NK-92 (cell line): ENCODE measurements around the gene CYB5B.
A peak's percentile ranks its signal among the peaks of the same experiment; 100 is the strongest.

ENCODE experiments used
- DNase-seq: peaks from one replicate; lab custom pipeline; 2025; ENCODE audit not compliant: unreplicated experiment; lab: John Stamatoyannopoulos, UW

CYB5B gene, protein sequence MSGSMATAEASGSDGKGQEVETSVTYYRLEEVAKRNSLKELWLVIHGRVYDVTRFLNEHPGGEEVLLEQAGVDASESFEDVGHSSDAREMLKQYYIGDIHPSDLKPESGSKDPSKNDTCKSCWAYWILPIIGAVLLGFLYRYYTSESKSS

DNA sequence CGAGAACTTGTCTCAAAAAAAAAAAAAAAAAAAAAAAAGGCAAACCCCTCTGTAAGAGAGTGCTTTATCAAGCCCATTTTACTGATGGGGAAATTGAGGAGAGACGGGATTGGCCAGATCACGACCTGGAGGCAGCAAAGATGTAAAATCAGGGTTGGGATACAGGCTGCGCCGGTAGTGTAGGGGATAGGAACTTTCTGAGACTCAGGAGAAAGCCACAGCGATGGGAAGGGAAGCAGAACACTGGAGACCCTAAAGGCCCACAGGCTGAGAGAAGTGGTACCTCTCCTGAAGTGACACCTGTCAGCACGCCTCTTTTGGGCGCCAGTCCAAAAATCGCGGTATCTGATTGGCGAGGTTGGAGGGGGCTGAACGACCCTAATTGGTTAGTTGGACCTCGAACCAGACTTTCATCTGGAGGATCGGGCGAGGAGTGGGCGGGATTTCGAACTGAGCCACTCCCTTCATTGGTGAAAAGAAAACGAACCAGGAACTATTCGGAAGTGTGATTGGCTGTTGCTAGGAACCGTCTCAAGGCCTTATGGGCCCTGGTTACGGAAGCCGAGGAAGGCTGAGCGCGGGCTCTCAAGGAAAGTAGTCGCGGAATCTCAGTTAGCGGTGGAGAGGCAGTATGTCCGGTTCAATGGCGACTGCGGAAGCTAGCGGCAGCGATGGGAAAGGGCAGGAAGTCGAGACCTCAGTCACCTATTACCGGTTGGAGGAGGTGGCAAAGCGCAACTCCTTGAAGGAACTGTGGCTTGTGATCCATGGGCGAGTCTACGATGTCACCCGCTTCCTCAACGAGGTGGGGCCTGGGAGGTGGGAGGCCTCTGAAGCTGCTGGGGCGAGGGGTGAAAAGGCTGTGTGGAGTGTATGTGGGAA lies at the start of gene CYB5B:
Gene CYB5B (plus strand): TSS at position 567 of the 882 bp plus-strand sequence. CDS start 65 bp downstream, at position 632.
- DNase-seq, result peak; percentile 86

DNA sequence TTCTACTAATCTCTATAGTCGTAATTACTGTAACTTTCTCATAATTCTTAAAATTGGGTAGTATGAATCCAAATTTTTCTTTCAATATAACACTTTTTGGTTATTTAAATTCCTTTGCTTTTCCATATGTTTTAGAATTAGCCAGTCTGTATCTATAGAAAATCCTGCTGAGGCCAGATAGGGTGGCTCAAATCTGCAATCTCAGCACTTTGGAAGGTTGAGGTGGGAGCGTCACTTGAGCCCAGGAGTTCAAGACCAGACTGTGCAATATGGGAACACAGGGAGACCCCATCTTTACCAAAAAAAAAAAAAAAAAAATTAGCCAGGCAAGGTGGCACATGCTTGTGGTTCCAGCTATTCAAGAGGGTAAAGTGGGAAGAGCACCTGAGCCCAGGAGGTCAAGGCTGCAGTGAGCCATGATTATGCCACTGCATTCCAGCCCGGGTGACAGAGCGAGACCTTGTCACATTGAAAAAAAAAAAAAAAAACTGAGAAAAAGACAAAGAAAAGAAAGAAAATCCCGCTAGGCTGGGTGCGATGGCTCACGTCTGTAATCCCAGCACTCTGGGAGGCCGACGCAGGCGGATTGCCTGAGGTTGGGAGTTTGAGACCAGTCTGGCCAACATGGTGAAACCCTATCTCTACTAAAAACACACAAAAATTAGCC lies 47.9 kb upstream of the CYB5B start:
- DNase-seq, result no peak

DNA sequence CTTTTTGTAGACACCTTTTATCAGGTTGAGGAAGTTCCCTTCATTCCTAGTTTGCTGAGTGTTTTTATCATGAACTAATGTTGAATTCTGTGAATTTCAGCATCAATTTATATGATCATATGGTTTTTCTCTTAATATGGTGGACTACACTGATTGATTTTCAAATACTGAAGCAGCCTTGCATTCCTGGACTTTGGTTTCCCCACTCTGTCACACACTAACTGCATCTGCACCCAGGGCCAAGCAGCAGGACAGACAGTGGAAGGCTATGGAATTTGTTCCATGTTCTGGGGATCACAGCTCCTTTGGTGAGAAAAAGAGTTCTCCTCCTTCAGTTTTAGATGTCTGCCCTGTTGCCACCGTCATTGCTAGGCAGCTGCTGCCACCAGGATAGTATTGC lies 46.4 kb upstream of the CYB5B start:
- no peak for DNase-seq

DNA sequence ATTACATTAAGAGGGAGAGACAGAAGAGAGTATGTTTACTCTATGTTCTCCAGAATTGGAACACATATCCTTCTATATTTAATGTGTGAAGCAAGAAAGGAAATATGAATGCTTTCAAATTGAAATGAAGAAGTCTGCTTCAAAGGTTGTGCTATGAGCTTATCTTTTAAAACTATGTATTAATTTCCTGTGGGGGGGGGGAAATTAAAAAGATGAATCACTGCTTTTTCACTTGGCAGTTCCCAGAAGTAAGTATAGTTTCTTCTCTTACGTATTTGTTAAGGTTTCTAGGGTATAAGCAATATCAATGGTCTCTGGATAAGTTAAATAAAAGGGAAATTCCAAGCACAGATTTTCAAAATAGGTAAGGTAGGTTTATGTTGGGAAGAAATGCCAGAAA lies 45.7 kb upstream of the CYB5B start:
- no peak for DNase-seq

DNA sequence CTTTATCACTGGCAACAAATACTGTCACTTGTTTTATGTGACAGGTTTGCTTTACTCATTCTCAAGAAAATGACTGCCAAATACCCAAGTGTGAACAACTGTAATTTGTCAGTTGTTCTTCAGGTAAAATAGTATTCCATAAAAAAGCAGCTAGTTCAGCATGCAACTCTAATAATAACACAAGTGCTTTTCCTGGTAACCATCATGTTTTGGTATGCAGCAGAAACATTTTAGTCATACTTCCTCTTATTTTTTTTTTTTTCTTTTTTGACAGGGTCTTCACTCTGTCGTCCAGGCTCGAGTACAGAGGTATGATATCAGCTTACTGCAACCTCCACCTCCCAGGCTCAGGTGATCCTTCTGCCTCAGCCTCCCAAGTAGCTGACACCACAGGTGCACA lies 43.2 kb upstream of the CYB5B start:
- DNase-seq, result no peak

DNA sequence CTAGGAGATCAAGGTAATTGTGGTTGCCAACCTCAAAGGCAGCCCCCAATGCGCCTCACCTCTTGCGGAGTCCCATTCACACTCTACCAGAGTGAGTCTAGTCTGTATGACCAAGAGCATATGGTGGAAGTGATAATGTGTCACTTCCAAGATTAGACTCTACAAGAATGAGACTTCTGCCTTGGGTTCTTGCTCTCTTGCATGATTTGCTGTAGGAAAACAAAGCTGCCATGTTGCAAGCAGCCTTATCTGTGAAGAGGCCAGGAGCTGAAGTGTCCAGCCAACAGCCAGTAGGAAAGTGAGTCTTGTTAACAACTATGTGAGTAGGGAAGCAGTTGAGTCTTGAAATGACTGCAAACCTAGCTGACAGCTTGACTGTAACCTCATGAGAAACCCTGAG lies 42.0 kb upstream of the CYB5B start:
- DNase-seq, result no peak

DNA sequence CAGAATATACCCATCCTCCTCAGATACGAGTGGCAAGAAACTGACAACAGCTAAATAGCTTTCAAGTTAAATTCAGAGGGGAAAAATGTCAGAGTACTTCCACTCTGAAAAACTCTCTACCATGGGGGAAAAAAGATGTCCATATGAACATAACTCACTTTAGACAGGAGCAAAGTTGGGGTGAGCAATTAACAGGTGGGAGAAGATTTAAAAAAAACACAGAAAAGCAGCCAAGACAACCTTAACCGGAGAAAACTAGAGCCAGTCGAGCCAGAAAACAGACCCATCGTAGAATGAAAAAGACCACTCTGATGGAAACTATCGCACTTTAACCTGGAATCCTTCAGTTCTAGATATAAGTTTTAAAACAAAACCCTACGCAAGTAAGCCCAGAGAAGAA lies 39.4 kb upstream of the CYB5B start:
- no peak for DNase-seq

DNA sequence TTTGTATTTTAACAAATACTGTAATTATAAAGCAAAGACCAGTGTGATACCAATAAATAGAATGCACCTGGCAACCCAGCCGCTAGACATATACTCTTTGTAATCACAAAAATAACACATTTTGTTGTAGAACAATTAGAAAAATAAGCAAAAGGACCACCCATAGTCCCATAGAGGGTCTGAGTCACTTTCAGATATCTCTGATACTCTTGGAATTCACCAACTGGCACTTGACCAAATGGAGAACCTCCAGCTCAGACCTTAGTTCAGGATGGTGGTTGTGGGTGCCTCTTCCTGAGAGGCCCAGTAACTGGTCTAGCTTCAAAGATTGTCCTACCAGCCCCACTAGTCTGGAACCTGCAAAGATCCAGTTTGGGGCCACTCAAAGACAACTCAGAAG lies 37.8 kb upstream of the CYB5B start:
- no peak for DNase-seq

DNA sequence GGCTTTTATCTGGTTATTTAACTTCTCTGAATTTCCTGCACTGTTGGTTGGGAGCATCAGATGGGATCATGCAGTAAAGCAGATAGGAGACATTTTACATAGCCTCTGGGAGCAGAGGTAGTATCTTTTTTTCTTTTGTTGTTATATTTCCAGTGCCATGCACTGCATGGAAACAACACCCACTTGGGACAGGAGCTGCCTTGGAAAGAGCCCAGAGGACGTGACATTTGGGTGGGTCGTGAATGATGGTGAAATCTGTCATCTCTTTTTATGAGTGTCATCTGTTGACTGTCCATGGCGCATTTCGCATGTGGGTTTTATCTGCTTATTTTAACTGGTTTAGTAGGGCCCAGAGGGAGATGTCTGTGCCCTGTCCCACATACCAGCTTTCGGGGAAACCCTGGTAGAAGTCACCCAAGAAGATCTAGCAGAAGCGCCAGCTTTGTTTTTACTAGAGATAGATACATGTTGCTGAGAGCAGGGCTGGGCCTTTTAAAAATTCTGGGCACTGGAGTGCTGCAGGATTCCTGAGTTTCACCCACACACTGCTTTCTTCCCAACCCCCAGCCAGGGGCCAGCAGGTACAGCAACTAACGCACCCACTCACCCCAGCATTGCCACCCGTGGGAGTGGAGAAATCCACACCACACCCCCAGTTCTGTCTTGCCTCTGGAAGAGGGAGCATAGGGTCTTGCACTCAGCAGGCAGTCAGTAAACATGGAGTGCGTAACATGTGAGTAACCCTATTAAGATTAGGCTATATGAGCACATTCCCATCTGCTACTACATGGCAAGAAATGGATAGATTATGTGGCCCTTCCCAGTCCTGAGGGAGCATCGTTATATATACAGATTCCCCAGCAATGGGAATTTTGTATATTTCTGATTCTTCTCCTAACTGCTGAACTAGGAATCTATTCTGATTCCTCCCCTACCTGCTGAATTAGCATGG lies 30.2 kb upstream of the CYB5B start:
- no peak for DNase-seq

DNA sequence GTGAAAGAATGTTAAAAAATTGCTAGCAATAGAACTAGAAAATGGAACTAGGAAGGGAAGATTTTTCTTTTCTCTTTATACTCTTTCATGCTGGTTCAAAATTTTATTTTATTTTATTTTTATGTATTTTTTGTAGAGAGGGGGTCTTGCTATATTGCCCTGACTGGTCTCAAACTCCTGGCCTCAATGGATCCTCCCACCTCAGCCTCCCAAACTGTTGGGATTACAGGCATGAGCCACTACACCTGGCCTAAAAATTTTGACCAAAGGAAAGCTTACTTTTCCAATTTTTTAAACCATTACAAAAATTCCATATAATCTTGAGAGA lies 28.6 kb upstream of the CYB5B start:
- DNase-seq, result no peak

DNA sequence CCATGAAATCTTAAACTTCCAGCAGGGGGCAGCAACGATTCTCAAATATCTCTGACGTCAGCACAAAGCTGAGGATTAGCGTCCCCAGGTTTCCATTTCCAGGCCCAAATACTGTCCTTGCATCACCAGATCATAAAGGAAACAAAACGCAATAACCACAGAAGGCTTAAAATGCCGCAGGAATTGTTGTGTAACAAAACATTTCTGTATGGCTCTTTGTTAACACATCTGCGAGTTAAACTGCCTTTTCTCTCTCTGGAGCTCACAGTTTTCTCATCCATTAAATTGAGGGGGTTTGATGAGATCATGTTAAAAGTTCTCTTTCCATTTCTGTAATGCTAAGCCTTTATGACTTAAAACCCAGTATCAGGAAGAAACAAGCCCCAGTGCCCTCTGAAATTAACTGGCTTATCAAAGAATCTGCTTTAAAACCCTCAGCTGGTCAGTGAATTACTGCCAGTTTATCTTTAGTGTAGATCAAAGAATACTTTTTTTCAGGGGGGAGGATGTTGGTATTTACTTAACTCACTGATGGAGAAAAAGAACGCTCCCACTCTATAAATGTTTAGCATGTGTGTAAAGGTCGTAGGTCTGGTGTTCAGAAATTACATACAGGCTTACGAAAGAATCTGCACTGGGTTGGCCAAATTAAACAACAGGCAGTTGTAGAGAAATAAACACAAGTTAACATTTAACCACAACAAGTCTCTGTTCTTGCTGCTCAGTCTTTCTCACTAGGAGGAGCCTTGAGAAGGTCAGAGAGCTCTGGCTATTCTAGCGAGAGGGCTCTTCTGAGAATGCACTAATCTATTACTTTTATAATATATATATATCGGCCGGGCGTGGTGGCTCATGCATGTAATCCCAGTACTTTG lies 28.0 kb upstream of the CYB5B start:
- DNase-seq, result no peak

DNA sequence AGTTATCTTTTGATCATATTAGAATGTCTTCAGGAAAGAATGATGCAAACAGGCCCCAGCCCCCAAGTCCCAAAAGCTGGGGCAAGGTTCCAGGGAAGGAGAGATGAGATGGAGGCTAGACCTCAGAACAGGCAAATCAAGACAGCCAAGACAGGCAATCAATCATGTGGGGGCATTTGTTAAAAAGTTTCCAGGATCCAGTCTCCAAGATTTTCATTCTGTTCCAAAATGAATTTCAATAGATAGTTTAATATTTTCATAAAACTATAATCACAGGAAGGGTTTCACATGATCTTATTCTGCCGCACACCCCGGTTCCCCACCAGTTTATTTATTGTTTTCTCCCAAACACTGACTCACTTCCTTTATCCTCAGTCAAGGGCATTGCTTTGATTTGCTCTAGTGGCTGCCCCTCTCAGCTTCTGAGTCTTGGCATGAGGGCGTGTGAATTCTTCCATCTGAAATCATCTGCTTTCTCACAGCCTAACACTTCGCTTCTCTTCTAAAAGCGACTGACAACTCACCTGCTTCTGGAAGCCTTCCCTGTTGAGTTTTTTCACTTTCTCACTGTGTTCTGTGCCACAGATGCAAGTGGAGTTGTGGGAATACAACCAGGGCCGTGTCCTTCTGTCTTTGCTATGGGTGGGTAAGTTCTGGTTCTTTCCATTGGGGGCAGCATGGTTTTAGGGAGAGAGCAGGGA lies 26.4 kb upstream of the CYB5B start:
- DNase-seq, result no peak

DNA sequence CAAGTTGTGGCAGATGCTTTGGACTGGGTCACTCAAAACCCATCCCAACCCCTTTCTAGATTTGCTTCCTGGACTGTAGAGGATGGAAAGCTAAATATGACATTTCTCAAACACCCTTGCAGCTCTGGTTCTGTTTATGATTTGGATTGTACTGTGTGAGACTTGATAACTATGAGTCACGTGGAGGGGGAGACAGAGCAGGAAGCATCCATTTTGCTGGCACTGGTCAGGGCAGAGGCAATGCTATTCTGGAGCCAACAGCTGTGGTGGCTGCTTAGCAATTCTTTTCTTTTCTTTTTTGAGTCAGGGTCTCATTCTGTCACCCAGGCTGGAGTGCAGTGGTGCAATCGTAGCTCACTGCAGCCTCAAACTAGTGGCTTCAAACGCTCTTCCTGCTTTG lies 25.1 kb upstream of the CYB5B start:
- no peak for DNase-seq

DNA sequence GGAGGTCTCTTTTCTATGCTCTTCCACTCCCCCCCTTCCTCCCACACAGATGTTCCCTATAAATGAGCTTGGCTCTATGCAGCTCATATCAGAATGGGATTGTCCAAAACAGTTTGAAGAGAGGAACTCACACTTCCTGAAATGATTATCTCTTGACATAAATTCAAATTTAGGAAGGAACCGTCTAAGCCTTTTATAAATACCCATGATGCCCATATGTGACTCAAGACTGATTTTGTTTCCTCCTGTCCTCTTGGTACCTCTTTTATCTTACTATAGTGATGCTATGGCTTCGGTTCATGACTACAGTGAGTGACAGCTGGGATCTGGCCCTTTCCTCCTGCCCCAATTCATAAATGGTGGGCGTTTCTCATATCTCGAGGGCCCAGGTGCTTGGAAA lies 22.0 kb upstream of the CYB5B start:
- DNase-seq, result no peak

DNA sequence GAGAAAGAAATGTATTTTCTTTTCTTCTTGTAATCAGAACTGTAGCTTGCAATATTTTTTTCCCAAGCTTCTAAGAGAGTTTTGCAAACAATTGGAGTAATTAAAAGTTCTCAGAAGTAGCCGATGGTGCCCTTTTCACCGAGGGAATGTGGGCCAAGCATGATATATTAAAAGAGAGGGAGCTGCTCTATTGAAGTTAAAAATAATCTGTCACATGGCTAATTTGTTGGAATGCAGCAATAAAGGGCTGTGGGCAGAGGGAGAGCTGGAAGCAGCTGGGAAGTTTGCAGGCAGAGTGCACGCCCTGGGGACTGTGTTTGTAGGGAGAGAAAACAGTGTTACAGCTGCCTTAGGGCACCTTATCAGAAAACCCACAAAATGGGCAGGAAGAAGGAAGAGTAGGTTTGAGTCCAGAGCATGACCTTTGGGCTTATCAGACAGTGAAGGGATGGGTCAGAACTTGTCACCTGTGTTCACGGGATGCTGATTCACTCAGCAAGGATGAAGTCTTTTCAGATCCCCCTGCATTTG lies 20.1 kb upstream of the CYB5B start:
- no peak for DNase-seq

DNA sequence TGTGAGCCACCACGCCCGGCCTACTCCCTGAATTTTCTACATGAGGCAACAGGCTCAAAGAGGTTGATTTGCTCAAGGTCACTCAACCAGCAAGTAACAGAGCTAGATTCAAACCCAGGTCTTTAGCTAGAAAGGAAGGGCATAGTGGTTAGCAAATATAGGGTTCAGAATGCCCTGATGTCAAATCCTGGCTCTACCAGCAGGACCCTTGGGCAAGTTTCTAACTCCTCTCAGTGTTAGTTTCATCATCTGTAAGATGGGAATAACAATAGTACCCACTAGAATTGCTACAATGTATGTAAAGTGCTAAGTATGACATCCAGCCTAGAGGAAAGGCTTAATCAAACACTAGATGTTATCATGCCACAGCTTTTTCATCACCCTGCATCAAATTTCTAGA lies 19.1 kb upstream of the CYB5B start:
- no peak for DNase-seq

DNA sequence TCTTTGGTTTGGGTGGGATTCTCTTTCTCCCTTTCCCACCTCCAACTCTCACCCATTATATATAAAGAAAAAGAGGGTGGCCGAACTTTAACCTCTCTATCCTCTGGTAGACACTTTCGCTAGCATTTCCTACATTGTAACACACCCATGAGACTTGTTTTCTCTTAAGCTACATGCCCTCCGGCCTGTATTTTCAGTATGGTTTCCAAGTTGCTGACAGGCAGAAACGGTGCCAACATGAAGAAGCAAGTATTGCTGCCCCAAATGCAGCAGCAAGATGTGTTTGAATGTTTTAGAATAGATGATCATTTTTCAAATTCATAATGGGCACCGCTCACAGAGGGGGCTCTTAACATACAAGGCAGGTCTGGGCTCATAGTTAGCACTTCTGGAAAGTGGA lies 18.7 kb upstream of the CYB5B start:
- no peak for DNase-seq

DNA sequence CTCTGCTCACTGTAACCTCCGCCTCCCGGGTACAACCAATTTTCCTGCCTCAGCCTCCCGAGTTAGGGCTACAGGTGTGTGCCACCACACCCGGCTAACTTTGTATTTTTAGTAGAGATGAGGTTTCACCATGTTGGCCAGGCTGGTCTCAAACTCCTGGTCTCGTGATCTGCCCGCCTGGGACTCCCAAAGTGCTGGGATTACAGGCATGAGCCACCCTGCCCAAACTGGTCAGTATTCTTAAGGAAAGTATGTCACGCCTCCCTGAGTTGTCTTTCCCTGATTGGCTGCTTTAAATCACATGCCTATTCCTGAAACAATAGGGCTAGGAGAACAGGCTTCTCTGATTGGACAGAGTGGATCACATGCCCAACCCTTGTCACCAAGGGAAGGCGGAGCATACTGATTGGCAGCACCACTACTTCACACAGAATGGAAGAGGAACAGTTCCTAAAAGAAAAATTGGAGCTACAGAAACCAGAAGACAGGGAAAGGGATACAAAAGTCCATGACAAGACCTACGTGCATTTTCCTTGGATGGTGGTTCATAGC lies 17.6 kb upstream of the CYB5B start:
- no peak for DNase-seq

DNA sequence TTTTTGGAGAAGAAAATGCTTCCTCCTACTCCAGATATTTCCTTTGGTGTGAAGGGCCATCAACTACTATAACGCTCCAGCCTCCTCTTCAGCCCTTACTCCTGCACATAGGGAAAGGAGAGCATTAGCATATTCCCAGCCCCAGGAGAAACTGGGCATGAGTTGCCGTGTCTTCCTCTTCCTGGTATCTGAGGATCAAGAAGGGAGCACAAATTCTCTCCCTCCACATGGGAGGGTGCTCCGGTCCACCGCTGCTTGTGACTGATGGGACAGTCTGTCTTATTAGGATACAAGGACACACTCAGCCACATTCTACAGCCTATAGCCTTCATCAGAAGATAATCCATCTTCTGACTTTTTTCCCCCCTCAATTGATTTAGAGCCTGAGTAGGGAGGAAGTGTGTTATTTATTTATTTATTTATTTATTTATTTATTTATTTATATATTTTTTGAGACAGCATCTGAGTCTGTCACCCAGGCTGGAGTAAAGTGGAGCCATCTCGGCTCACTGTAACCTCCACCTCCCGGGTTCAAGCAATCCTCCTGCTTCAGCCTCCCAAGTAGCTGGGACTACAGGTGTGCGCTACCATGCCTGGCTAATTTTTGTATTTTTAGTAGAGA lies 16.6 kb upstream of the CYB5B start:
- no peak for DNase-seq
